Activated T-helper 9 cell treated with anti-CD3 and anti-CD28 coated beads, Interleukin-2, amount 50 U/mL, for 16 hours (primary cell): ENCODE data around the gene CDC42EP1.
"Not testable (repeated sequence)": the region's sequence is repeated elsewhere in the genome, so short reads cannot be mapped to it uniquely, and the experiment has no call there.

Experiments
- DNase-seq: peaks from one replicate; pipeline ENCODE4 v3.0.0-alpha.2; 2020; ENCODE audit warnings: low read depth

CDC42EP1 gene

GRCh38 chr22:37559901-37560607, at the start of gene CDC42EP1:
TSS of gene CDC42EP1 (plus strand) at chr22:37560480. CDS start at chr22:37566350, 5,870 bp downstream.
- no peak for DNase-seq

GRCh38 chr22:37511395-37512104, 48.7 kb upstream of the CDC42EP1 start:
- no peak for DNase-seq

GRCh38 chr22:37514526-37515051, 45.7 kb upstream of the CDC42EP1 start:
- DNase-seq, result no peak

GRCh38 chr22:37515901-37516300, 44.4 kb upstream of the CDC42EP1 start:
- DNase-seq, result no peak

GRCh38 chr22:37516456-37516855, 43.8 kb upstream of the CDC42EP1 start:
- no peak for DNase-seq

- no peak for DNase-seq
These were observed 42.3 kb upstream of the CDC42EP1 start for GRCh38 chr22:37517826-37518450.

- no peak for DNase-seq
These were observed 41.6 kb upstream of the CDC42EP1 start for GRCh38 chr22:37518509-37519267.

- no peak for DNase-seq
These were observed 40.7 kb upstream of the CDC42EP1 start, which contains the start of gene CARD10 for GRCh38 chr22:37519268-37520195. TSS of gene CARD10 (minus strand) at chr22:37519415. CDS start at chr22:37519200, 215 bp downstream.

GRCh38 chr22:37520776-37521191, 39.5 kb upstream of the CDC42EP1 start:
- DNase-seq, result no peak

GRCh38 chr22:37521236-37521739, 39.0 kb upstream of the CDC42EP1 start:
- no peak for DNase-seq

- no peak for DNase-seq
These were observed 37.8 kb upstream of the CDC42EP1 start for GRCh38 chr22:37522482-37522881.

GRCh38 chr22:37525073-37525745, 35.1 kb upstream of the CDC42EP1 start:
- peak; percentile 24 for DNase-seq

- no peak for DNase-seq
These were observed 34.4 kb upstream of the CDC42EP1 start for GRCh38 chr22:37525746-37526350.

GRCh38 chr22:37526376-37526775, 33.9 kb upstream of the CDC42EP1 start:
- no peak for DNase-seq

GRCh38 chr22:37527081-37527752, 33.1 kb upstream of the CDC42EP1 start:
- not testable (repeated sequence) for DNase-seq

- not testable (repeated sequence) for DNase-seq
These were observed 32.3 kb upstream of the CDC42EP1 start for GRCh38 chr22:37527952-37528351.

GRCh38 chr22:37529652-37530345, 30.5 kb upstream of the CDC42EP1 start:
- DNase-seq, result no peak

GRCh38 chr22:37533995-37534394, 26.3 kb upstream of the CDC42EP1 start:
- no peak for DNase-seq
